ENCODE measurements around the gene GBX1. TPM values are rescaled to one million over a fixed set of nuclear protein-coding genes. Genes with fewer than 3 reads are reported as not detected.

Gene GBX1
- total RNA-seq, 1 experiment from 2014 or later: 0.41 TPM

DNA sequence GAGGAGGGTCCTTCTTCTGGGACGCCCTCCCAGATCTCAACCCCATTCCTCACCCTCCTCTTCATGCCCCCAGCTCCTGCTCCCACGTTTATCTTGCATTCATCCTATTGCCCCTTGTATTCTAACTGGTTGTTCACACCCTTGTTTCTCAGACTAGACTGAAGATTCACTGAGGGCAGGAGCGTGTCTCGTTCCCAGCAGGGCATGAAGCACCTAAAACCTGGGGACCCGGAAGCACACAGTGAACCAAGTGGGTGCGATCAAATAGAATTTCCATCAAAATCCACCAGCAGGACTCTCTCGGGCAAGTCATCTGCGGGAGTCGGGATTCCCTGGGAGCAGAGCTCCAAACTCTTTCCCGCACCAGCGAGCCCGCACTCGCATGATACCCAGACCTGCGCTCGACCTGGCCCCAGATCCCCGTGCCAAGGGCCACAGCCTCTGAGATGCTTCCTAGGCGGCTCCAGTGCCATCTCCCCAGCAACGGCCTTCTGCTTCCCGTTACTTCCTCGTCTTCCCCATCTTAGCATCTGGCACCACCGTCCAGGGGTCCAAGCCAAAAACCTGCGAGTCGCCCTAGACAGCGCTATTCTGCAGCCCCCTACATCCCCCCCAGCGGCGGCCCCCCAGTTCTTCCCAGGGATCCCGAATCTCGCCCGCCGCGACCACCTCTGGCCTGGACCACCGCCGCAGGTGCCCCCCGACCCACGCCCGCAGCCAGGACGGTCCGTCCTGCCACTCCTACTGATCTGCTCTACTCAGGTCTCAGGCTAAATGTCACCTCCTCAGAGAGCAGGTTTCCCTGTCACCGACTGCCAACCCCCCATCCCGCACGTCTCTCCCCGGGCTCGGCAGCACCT is 6.1 kb upstream of the GBX1 start:
- no peak for DNase-seq (ENCODE audit: low spot score)

DNA sequence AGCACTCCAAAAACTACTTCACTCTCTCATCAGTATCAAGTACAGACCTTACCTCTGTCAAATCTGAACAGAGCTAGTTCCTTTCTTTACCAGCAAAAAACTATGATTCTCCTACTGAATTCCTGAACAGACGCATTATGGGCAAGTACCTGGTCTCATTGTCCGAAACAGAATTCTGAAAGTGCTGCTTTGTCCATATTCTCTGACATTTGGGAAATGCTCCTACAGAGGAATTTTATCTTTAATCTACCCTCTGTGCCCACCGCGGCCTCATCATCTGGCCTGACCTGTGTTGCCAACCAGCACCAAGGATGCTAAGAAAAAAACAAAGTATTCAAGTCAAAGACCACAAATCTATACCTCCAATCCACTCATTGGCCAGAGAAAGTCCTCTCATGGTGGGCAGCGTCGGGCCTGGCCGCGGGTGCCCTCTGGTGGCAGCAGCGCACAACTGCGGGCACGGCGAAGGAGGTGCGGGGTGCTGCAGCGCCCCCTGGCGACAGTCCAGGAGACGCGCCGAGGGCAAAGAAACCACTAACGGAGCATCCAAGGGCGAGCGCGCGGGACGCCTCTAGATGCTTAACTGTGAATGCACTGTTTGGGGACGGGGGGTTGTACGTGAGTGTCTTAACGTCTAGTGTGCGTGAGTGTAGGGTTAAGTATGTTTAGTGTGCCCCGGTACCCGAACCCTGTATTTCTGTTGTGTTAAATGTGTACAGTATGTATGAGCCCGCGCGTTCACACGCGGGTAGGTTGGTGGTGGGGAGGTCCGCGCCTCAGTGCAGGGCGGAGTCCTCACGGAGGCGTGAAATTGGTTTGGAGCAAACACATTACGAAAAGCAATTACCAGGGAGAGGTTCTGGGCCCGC is 5.0 kb upstream of the GBX1 start:
- peak; percentile 65 for DNase-seq (ENCODE audit: low spot score)

GRCh38 chr7:151168787-151169162 is 1.3 kb upstream of the GBX1 start:
- DNase-seq (ENCODE audit: low spot score): no peak

- DNase-seq (ENCODE audit: low spot score): peak; percentile 21
Observed at GRCh38 chr7:151168003-151168786, 701 bp upstream of the GBX1 start.

- no peak for DNase-seq (ENCODE audit: low spot score)
Observed at GRCh38 chr7:151166629-151167196, 781 bp downstream of the GBX1 start.

- DNase-seq (ENCODE audit: low spot score): no peak
Observed at GRCh38 chr7:151161757-151162156, 5.7 kb downstream of the GBX1 start.

GRCh38 chr7:151157645-151158329 is 9.7 kb downstream of the GBX1 start:
- peak; percentile 56 for DNase-seq (ENCODE audit: low spot score)

DNA sequence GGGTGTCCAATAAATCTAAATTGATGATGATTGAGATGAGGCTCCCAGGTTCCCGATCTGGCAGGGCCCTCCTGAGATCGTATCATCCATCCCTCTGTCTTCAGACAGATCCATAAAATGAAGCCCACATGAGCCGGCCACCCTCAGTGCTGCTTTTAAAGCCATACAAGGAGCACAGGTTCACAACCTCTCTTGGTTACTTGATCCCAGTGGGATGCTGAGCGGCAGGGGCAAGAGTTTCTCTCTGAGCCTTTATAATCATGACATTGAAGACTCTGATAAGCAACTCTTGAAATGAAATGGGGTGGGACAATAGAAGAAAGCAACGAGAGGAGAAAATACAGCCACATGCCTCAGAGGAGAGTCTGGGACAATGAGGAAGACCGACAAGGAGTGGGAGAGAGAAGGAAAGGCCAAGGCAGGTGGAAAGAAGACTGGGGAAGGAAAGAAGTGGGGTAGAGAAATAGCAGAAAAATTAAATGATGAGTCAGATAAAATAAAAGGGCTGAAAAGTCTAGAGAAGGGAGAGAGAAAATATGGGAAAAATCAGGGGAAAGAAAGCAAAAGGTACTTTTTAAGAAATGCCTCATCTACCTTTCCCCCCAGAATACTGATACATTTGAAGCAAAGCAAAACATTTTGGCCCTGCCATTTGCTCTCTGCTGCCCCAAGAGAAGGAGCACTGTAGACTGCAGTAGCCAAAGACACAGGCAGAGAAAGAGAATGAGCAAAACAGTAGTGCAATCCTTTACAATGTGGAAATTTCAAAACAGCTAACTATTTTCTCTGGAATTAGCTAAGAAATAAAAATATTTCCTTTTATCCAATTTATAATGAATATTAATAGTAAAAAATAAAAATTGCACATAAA is 14.6 kb downstream of the GBX1 start:
- no peak for DNase-seq (ENCODE audit: low spot score)

GRCh38 chr7:151150388-151150787 is 17.1 kb downstream of the GBX1 start:
- DNase-seq (ENCODE audit: low spot score): no peak

DNA sequence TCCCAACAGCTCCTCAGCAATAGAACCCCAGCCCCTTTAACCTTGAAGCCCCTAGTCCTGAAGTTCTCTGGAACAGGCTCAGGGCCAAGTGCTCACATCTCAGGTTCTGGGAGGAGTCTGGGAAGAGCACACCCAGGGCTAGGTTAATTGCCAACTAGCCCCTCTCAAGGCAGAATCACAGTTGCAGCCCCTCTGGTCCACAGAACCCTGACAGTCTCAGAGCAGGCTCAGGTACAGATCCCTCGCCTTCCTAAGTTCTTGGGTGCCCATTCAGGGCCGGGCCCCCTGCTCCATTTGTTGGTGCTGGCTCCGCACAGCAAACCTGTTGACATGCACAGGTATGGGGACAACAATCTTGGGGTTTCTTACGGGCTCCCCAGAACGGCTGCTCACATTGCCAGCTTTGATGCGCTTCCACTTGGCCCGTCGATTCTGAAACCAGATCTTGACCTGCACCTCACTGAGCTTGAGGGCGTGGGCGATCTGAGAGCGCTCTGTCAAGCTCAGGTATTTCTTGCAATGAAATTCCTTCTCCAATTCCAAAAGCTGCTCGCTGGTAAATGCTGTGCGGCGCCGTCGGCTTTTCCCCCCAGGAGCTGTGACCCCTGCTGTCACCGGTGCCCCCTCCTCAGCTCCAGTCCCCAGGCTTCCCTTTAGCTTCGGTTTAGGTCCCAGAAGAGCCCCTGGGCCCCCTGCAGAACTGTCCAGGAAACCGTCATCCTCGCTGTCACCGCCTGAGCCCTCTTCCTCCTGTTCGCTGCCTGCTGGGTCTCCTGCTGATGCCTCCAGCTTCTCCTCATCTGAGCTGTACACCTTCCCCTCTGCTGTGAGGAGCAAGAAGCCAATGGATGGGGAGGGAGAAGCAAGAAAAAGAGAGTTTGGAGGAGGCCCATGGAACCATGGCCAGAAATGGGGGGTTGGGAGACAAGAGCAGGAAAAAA is 18.9 kb downstream of the GBX1 start:
- DNase-seq (ENCODE audit: low spot score): no peak

DNA sequence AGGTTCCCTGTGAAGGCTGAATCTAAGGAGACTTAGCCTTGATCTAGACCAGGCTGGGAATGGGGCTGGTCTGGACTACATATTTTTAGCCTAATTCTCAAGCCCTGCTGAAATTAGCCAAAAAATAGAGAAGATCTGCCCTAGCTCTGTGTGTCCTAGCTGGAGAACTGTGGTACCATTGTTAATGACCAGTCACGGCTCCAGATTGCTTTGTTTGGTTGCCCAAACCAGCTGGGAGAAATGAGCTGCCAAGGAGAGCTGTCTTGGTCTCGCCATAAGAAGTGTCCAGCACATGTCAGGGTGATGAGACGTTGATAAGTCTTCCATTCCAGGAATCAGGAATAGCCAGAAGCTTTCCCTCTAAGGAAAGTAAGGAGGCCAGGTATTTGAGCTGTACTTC is 20.7 kb downstream of the GBX1 start:
- DNase-seq (ENCODE audit: low spot score): no peak

GRCh38 chr7:151144387-151144786 is 23.1 kb downstream of the GBX1 start:
- no peak for DNase-seq (ENCODE audit: low spot score)

GRCh38 chr7:151143261-151144015 is 24.1 kb downstream of the GBX1 start:
- no peak for DNase-seq (ENCODE audit: low spot score)

DNA sequence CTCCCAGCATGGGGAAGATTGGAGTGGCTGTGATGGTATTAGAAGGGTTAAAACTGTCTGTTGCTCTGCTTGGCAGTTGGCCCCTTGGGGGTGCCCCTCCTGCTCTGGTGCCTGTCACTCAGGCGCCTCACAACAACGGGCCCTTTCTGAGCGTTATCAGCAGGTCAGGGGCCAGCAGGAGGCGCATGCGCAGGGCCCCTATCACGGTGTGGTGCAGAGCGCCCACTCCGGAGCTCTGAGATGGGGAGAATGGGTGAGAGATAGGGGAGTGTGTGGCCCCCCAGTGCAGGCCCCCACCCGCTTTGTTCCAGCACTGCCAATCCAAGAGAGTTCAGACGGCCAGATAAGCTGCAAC is 24.8 kb downstream of the GBX1 start:
- no peak for DNase-seq (ENCODE audit: low spot score)

DNA sequence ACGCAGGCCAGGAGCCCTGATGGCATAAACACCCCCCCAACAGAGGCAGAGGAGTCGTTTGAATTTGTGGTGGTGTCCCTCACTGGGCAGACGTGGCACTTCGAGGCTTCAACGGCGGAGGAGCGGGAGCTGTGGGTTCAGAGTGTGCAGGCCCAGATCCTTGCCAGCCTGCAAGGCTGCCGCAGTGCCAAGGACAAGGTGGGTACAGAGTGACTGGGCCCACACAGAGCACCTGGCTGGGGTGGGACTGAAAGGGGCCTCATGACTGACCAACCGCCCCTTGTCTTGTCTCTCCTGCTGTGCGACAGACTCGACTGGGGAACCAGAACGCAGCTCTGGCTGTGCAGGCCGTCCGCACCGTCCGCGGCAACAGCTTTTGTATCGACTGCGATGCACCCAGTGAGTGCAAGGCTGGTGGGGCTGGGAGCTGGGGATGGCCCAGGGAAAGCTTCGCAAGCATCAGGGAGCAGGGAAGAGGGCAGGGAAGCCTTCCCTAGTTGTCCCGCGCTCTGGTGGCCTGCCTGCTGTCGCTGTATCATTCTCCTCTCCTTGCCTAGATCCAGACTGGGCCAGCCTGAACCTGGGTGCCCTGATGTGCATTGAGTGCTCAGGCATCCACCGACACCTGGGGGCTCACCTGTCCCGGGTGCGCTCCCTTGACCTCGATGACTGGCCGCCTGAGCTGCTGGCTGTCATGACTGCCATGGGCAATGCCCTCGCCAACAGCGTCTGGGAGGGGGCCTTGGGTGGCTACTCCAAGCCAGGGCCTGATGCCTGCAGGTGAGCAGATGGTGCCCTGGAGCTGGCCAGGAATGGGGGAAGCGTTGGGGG is 25.4 kb downstream of the GBX1 start:
- no peak for DNase-seq (ENCODE audit: low spot score)

DNA sequence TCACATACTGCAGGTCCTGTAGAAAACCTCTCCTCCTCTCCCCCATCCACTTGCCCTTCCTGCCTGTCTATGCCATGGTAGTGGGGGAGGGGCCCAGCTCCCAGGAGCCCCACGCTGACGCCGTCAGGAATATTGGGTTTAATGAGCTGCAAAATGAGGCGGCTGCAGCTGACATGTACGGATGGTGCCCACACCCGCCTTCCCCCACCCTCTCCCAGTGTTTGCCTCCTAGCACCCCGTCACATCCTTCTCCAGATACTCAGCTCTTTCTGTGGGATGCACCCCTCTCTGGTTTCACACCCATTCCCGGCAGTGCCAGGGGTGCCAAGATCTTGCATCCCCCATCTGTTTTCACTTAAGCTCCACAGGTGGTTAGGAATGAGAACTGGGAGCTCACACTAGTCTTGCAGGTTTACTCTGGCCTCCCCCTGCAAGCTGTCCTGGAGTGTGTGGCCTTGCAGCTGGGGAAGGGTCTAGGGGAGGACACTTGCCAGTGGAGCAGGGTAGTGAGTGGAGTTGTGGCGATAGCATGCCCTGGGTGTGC is 26.1 kb downstream of the GBX1 start:
- DNase-seq (ENCODE audit: low spot score): no peak

DNA sequence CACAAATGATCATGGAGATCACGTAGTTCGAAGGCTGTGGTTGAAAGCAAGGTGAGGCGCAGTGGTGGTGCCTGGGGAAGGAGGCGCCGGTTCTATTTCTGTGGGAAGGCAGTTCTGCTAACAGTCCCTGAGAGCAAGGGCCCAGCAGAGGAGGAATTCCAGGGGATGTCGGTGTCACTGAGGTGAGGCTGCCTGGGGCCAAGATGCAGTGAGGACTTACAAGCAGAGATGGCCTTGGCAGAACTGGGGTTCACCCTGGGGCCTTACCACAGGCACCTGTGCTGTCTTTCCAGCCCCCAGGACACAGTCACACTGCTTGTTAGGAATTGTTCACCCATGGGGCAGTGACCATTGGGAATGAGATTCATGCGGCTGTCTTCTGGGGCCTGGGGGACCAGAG is 26.7 kb downstream of the GBX1 start:
- no peak for DNase-seq (ENCODE audit: low spot score)

All from A172 (cell line).